GM19438 (cell line): Measurements from ENCODE around the gene CEND1.

Experiments
- ATAC-seq: cut with Tn5 transposase; IDR thresholded peaks from one replicate; pipeline ENCODE4 v1.9.1; 2021; ENCODE audit warnings: low read depth; ENCODE audit not compliant: unreplicated experiment

CEND1 gene

GRCh38 chr11:813072-813455 is 23.2 kb upstream of the CEND1 start:
- ATAC-seq, result no peak

GRCh38 chr11:812390-812789 is 22.5 kb upstream of the CEND1 start:
- ATAC-seq, result no peak

GRCh38 chr11:811446-812245 is 21.8 kb upstream of the CEND1 start:
- no peak for ATAC-seq

DNA sequence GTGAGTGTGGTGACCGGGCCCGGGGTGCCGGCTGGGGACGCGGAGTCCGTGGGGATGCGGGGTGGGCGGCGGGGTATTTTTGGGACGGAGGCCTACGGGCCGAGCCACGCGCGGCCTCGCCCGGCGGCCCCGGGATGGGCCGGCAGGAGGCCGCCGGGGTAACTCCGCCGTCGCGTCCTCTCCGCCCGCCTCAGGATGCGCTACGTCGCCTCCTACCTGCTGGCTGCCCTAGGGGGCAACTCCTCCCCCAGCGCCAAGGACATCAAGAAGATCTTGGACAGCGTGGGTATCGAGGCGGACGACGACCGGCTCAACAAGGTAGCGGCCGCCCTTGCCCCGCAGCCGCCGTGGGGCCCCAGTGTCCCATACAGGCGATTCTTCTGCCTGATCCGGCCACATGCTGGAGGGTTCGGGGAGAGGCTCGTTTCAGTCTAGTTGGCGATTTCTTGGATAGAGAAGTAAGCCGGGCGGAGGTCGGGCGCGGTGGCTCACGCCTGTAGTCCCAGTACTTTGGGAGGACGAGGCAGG is 20.2 kb upstream of the CEND1 start:
- ATAC-seq, result peak; percentile 6

- ATAC-seq, result peak; percentile 61
These were observed 19.6 kb upstream of the CEND1 start, which contains the start of gene RPLP2 for GRCh38 chr11:809287-810039. TSS of gene RPLP2 (plus strand) at chr11:809967. CDS start at chr11:810235, 268 bp downstream.

- ATAC-seq, result no peak
These were observed 18.8 kb upstream of the CEND1 start for GRCh38 chr11:808427-809286.

DNA sequence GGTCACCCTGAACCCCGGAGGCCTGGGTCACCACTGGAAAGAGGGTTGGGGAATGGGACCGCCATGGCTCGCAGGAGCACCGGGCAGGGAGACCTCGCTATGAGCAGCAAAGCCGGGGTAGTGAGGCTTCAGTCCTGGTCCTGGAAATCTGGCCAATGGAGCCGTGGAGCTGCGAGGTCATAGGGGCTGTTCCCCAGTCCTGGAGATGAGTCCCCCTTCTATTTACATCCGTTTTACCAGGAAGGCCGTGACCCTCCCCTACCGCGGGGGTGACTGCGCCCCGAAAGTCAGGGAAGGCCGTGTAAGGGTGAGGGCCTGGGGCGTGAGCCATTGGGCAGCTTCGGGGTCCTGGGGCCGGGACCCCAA is 14.7 kb upstream of the CEND1 start:
- ATAC-seq, result no peak

DNA sequence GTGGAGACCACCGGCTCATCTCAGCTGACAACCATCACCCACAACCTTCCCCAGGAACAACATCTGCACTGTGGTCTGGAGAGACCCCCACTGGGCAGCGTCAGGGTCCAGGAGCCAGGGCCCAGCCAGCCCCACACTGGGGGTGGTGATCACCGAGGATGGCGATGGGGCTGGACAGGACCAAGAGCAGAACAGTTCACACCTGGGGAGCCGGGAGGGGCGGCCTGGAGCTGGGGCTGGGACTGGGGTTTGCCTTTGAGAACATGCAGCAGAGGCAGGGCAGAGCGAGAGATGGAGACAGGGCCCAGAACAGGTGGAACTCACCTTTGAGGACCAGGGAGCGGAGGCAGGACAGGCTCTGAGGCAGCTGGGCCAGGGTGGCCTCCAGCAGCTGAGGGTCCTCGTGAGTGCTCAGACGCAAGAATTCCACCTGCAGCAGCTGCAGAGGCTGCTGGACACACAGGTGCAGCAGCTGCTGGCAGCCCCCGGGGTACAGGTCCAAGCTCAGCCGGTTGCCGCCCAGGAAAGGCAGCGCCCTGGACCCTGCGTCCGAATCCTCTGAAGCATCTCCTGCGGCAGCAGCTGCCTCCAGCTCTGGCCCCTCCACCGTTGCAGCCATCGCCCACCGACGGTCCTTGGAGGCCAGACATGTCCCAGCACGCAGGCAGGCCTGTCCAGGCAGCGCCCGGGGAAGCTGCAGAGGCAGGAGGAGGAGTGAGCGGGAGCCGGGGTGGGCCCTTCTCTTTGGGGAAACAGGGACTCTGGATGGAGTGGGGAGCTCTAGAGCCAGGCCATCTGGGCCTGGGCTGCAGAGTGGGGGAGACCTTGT is 14.1 kb upstream of the CEND1 start:
- no peak for ATAC-seq

GRCh38 chr11:803467-803742 is 13.5 kb upstream of the CEND1 start:
- ATAC-seq, result no peak

DNA sequence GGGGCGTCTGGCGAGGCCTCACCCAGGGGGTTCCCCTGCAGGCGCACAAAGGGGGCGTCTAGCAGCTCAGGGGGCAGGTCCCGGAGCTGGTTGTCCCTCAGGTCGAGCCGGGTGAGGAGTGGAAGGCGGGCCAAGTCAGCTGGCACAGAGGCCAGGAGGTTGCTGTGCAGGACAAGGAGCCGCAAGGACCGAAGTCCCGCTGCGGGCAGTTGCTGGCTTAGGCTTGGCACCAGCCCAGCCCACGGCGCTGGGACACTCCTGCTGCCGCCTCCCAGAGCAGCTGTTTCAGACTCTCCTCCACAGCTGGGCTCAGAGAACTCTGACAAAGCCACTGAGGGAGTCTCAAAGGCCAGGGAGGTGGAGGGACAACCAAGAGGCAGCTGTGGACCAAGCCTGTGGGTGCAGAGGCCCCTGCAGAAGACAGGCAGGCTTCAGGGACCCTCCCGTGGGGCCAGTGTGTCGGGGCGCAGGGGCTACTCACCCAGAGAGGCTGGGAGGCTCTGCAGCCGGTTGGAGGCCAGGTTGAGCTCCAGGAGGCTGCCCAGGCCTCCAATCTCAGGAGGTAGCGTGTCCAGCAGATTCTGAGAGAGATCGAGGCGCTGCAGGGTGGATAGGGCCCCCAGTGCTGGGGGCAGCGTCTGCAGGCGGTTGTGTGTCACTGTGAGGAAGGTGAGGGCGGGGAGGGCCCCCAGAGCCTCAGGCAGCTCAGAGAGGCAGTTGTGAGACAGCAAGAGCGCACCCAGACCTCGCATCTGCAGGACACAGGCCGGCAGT is 13.0 kb upstream of the CEND1 start:
- no peak for ATAC-seq

DNA sequence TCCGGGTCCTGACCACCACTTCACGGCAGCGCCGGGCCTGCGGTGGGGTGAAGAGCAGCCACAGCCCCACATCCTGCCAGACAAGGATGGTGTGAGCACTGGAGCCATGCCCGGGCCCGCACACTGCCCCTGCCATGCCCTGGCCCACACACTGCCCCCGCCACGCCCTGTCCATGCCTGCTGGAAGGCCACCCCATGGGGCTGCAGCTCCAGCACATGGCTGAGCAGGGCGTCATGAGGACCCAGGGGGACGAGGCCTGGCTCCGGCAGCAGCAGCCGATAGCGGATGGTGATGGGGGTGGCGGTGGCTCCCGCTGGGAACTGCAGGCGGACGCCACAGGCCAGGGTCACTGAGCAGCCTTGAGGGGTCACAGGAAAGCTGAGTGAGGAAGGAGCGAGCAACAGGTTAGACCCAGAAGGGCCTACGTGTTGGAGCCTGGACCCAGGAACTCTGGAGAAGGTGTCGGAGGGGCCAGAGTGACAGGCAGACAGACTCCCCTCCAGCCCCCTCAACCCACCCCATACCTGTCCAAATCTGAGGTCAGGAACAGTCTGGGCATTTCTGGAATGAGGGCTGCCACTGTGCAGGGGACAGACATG is 12.2 kb upstream of the CEND1 start:
- ATAC-seq, result no peak

DNA sequence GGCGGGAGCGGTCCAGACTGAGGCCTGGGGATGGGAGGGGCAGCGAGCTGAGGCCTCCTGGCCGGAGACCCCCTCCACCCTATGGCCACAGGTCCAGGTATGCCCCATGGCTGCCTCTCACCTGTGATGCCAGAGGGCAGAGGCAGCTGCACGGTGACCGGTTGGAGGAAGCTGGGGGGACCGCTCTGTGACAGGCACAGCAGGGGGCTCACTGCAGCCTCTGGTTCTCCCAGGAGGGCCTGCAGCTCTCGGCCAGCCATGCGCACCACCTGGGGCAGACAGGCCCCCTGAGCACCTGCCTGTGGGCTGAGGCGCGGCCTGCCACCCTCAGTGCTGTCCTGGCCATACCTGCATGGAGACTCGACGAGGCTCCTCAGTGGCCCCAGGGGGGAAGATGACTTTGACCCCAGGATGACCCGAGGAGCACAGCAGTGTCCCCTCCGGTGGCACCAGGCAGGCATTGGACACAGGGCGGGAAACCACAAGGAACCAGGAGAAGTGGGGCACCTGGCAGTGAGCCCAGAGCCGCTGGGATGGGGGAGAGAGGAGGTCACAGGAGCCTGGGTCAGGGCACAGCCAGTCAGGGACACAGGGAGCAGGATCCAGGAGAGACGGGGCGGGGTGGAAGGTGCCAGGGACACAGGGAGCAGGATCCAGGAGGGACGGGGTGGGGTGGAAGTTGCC is 11.3 kb upstream of the CEND1 start:
- ATAC-seq, result no peak

DNA sequence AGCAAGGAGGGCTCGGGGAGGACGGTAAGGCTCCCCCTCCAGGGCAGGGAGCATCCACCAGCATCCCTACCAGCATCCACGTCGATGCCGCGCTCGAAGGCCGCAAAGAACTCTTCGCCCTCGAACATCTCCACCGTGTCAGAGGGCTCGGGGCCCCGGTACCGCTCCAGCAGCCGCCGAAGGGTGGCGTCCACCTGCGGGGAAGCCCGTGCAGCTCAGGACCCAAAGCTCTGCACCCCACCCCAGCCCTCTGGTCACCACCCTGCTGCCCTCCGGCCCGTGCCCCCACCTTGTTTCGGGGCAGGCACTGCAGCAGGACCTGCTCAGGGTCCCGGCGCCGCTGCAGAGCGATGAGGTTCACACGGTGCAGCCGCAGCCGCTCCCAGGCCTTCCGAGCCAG is 10.6 kb upstream of the CEND1 start:
- no peak for ATAC-seq

GRCh38 chr11:799641-800316 is 9.9 kb upstream of the CEND1 start:
- no peak for ATAC-seq

GRCh38 chr11:798093-798713 is 8.3 kb upstream of the CEND1 start, which contains the start of gene SLC25A22:
TSS of gene SLC25A22 (minus strand) at chr11:798281. CDS start at chr11:795006, 3,275 bp downstream.
- peak; percentile 50 for ATAC-seq

DNA sequence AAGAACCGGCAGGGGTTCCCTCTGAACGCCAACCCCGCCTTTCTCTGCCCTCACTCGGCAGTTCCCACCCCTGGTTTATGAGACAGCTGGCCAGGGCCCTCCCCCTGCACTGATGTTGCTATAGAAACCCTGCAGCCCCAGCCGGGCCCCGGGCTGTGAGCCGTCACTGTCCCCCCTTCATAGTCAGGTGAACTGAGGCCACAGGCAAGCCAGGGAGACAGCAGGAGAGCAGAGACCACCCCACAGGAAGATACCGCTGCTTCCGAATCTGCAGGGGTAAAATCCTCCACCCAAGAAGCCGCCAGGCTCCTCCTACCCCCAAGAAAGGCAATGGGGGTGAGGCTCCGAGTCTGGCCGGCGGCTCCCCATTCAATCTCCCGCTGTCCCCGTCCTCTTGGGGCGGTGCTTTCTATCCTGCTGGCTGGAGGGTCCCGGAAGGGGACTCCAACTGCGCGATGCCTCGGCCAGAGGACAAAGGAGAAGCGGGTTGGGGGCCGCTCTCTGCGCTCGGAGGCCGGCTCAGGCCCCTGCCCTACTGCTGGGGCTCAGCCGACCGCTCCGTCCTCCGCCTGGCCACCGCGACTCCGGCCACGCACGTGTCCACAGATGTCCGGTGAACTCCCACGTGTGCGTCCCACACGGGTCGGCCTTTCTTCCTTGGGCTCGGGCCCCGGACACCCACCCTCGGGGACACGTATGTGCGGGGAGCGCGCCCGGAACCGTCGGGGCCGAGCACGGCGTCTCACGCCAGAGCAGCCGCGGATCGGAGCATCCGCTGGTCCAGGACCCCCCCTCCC is 7.6 kb upstream of the CEND1 start:
- ATAC-seq, result peak; percentile 42
